Measurements from ENCODE around the gene NSG2. TPM values are rescaled to one million over a fixed set of nuclear protein-coding genes. Genes with fewer than 3 reads are reported as not detected.

NSG2 gene
- total RNA-seq, 1 experiment from 2014 or later, result 6.5 TPM

Other genes with a start within 250 kb of the NSG2 start
- 0.90 and 9.8 TPM in 2 replicates for gene CPEB4, start 157.4 kb upstream of the NSG2 start, total RNA-seq (2014; rRNA removed; shearing (Covaris generic); ENCODE audit: low replicate concordance)
- not detected in 2 replicates for gene C5orf47, start 56.5 kb upstream of the NSG2 start, total RNA-seq (2014; rRNA removed; shearing (Covaris generic); ENCODE audit: low replicate concordance)

Measured in Caki2 (cell line).